Activated naive CD8-positive, alpha-beta T cell treated with anti-CD3 and anti-CD28 coated beads, Interleukin-2, amount 50 U/mL, for 24 hours (primary cell): ENCODE measurements around the gene SPAG17.

Source experiments
- ATAC-seq: fragments of 150-1000 bp; cut with Tn5 transposase; one replicate; pipeline ENCODE4 v1.10.0; 2021
- DNase-seq: peaks from one replicate; pipeline ENCODE4 v3.0.0; 2021
- H3K27ac Mint-ChIP-seq: one replicate; pipeline ENCODE4 v1.8.0; 2021; ENCODE audit warnings: mild to moderate bottlenecking, mixed read lengths
- H3K27me3 Mint-ChIP-seq: one replicate; pipeline ENCODE4 v1.8.0; 2021; ENCODE audit warnings: mixed read lengths
- H3K36me3 Mint-ChIP-seq: one replicate; pipeline ENCODE4 v1.8.0; 2021; ENCODE audit warnings: low read depth, mixed read lengths
- H3K4me1 Mint-ChIP-seq: one replicate; pipeline ENCODE4 v1.8.0; 2021; ENCODE audit warnings: mixed read lengths
- H3K4me3 Mint-ChIP-seq: one replicate; pipeline ENCODE4 v1.8.0; 2021; ENCODE audit warnings: mild to moderate bottlenecking, moderate library complexity, mixed read lengths
- H3K9me3 Mint-ChIP-seq: one replicate; pipeline ENCODE4 v1.8.0; 2021; ENCODE audit warnings: mixed read lengths

The SPAG17 gene

GRCh38 chr1:118185084-118185832 lies at the start of gene SPAG17:
Gene SPAG17, minus strand, starts transcription at chr1:118185228. Its CDS starts 71 bp downstream, at chr1:118185157.
- no peak within 1 kb of the TSS for H3K27ac Mint-ChIP-seq
- ATAC-seq (no peak), DNase-seq (peak; percentile 6)
- no peak within 1 kb of the TSS for H3K4me3 Mint-ChIP-seq
- H3K36me3 Mint-ChIP-seq: no peaks in the 10 kb centered on the region
- H3K9me3 Mint-ChIP-seq: no peaks in the 10 kb centered on the region
- H3K4me1 Mint-ChIP-seq: peaks cover 5% of the 10 kb centered on the region
- H3K27me3 Mint-ChIP-seq: peaks cover 14% of the 10 kb centered on the region

- Mint-ChIP-seq H3K4me3 (no peak overlapping the region), H3K9me3 (no peaks in the 10 kb centered on the region), H3K27me3 (no peaks in the 10 kb centered on the region), H3K27ac (no peak overlapping the region), H3K36me3 (no peaks in the 10 kb centered on the region), H3K4me1 (no peaks in the 10 kb centered on the region)
- ATAC-seq (no peak), DNase-seq (no peak)
Measured at GRCh38 chr1:118225471-118225870, 40.4 kb upstream of the SPAG17 start.

- Mint-ChIP-seq H3K4me1 (no peaks in the 10 kb centered on the region), H3K27ac (no peak overlapping the region), H3K9me3 (no peaks in the 10 kb centered on the region), H3K4me3 (no peak overlapping the region), H3K27me3 (no peaks in the 10 kb centered on the region), H3K36me3 (no peaks in the 10 kb centered on the region)
- ATAC-seq (no peak), DNase-seq (no peak)
Measured at GRCh38 chr1:118223426-118223825, 38.4 kb upstream of the SPAG17 start.

DNA sequence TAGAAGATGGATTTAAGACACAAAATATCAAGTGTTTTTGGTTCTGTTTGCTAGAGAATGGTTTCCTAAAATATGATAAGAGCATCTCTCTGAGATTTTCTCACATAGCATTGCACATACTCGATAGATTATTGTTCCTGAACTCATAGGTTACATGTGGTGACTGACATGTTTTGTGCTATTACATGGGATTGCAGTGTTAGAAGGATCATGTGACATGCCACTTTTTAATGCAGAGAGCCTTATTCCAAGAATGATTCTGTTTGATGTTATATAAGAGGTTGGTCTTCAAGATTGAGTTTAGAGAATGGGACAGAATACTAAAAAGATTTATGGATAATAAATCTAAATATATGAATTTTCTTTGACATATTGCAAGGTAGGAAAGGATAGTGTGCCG lies 34.4 kb upstream of the SPAG17 start:
- peaks cover 4% of the 10 kb centered on the region for H3K9me3 Mint-ChIP-seq

GRCh38 chr1:118217141-118217838 lies 32.3 kb upstream of the SPAG17 start:
- no peak overlapping the region for H3K27ac Mint-ChIP-seq
- no peaks in the 10 kb centered on the region for H3K27me3 Mint-ChIP-seq
- H3K4me1 Mint-ChIP-seq: no peaks in the 10 kb centered on the region
- ATAC-seq (no peak), DNase-seq (no peak)
- no peak overlapping the region for H3K4me3 Mint-ChIP-seq
- no peaks in the 10 kb centered on the region for H3K36me3 Mint-ChIP-seq
- H3K9me3 Mint-ChIP-seq: peaks cover 4% of the 10 kb centered on the region

More for the DNA sequence above, 34.4 kb upstream of the SPAG17 start:
- Mint-ChIP-seq H3K27me3 (no peaks in the 10 kb centered on the region), H3K4me3 (no peak overlapping the region), H3K4me1 (no peaks in the 10 kb centered on the region), H3K36me3 (no peaks in the 10 kb centered on the region), H3K27ac (no peak overlapping the region)
- DNase-seq (no peak), ATAC-seq (no peak)

GRCh38 chr1:118214866-118215265 lies 29.8 kb upstream of the SPAG17 start:
- Mint-ChIP-seq H3K36me3 (no peaks in the 10 kb centered on the region), H3K9me3 (peaks cover 4% of the 10 kb centered on the region), H3K4me1 (no peaks in the 10 kb centered on the region), H3K27me3 (no peaks in the 10 kb centered on the region), H3K4me3 (no peak overlapping the region), H3K27ac (no peak overlapping the region)
- no peak for DNase-seq
- no peak for ATAC-seq

- Mint-ChIP-seq H3K36me3 (no peaks in the 10 kb centered on the region), H3K4me1 (no peaks in the 10 kb centered on the region), H3K4me3 (no peak overlapping the region), H3K27ac (no peak overlapping the region), H3K27me3 (no peaks in the 10 kb centered on the region), H3K9me3 (peaks cover 8% of the 10 kb centered on the region)
- DNase-seq (no peak), ATAC-seq (no peak)
Measured at GRCh38 chr1:118210723-118211110, 25.7 kb upstream of the SPAG17 start.

GRCh38 chr1:118210051-118210722 lies 25.2 kb upstream of the SPAG17 start:
- no peak for ATAC-seq
- Mint-ChIP-seq H3K9me3 (peaks cover 4% of the 10 kb centered on the region), H3K4me3 (no peak overlapping the region), H3K27me3 (no peaks in the 10 kb centered on the region), H3K36me3 (no peaks in the 10 kb centered on the region), H3K4me1 (no peaks in the 10 kb centered on the region), H3K27ac (no peak overlapping the region)
- no peak for DNase-seq

- ATAC-seq (no peak), DNase-seq (no peak)
- H3K27ac Mint-ChIP-seq: no peak overlapping the region
- no peak overlapping the region for H3K4me3 Mint-ChIP-seq
- no peaks in the 10 kb centered on the region for H3K4me1 Mint-ChIP-seq
- H3K36me3 Mint-ChIP-seq: no peaks in the 10 kb centered on the region
- peaks cover 4% of the 10 kb centered on the region for H3K9me3 Mint-ChIP-seq
- H3K27me3 Mint-ChIP-seq: no peaks in the 10 kb centered on the region
Measured at GRCh38 chr1:118209648-118210047, 24.6 kb upstream of the SPAG17 start.

- Mint-ChIP-seq H3K9me3 (peaks cover 4% of the 10 kb centered on the region), H3K4me1 (no peaks in the 10 kb centered on the region)
- DNase-seq: no peak
Measured at GRCh38 chr1:118206966-118207365, 21.9 kb upstream of the SPAG17 start.

DNA sequence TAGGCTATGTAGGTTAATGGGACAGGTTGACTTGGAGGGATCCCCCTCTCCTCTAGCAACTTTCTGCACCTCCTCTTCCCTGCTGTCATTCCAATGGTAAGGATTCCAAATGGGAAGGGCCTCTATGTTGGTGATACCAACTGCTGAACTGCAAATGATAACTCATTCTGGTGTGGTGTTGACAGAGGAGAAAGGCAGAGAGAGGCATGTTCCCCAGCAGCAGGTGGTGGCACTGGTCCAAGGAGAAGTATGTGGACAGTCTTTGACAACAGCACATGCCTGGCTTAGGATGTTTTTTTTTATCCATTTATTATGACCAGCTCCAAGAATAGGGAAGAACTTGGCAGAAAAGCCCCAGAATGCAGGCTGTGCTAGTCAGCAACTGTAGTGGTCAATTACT lies 19.6 kb upstream of the SPAG17 start:
- Mint-ChIP-seq H3K27me3 (no peaks in the 10 kb centered on the region), H3K9me3 (peaks cover 4% of the 10 kb centered on the region), H3K4me3 (no peak overlapping the region), H3K36me3 (no peaks in the 10 kb centered on the region), H3K27ac (no peak overlapping the region), H3K4me1 (no peaks in the 10 kb centered on the region)
- no peak for DNase-seq
- ATAC-seq: no peak

More at GRCh38 chr1:118206966-118207365, 21.9 kb upstream of the SPAG17 start:
- Mint-ChIP-seq H3K36me3 (no peaks in the 10 kb centered on the region), H3K27me3 (no peaks in the 10 kb centered on the region), H3K27ac (no peak overlapping the region), H3K4me3 (no peak overlapping the region)
- ATAC-seq: no peak

- Mint-ChIP-seq H3K27ac (no peak overlapping the region), H3K9me3 (peaks cover 4% of the 10 kb centered on the region), H3K27me3 (no peaks in the 10 kb centered on the region), H3K36me3 (no peaks in the 10 kb centered on the region), H3K4me1 (no peaks in the 10 kb centered on the region), H3K4me3 (no peak overlapping the region)
- no peak for ATAC-seq
- DNase-seq: no peak
Measured at GRCh38 chr1:118204105-118204504, 19.1 kb upstream of the SPAG17 start.

- Mint-ChIP-seq H3K4me3 (no peak overlapping the region), H3K9me3 (peaks cover 3% of the 10 kb centered on the region), H3K4me1 (no peaks in the 10 kb centered on the region), H3K27me3 (no peaks in the 10 kb centered on the region), H3K36me3 (no peaks in the 10 kb centered on the region), H3K27ac (no peak overlapping the region)
- DNase-seq (no peak), ATAC-seq (no peak)
Measured at GRCh38 chr1:118202076-118202608, 17.1 kb upstream of the SPAG17 start.

GRCh38 chr1:118201524-118201923 lies 16.5 kb upstream of the SPAG17 start:
- ATAC-seq (no peak), DNase-seq (no peak)
- Mint-ChIP-seq H3K36me3 (no peaks in the 10 kb centered on the region), H3K4me1 (no peaks in the 10 kb centered on the region), H3K9me3 (no peaks in the 10 kb centered on the region), H3K27ac (no peak overlapping the region), H3K4me3 (no peak overlapping the region), H3K27me3 (no peaks in the 10 kb centered on the region)

DNA sequence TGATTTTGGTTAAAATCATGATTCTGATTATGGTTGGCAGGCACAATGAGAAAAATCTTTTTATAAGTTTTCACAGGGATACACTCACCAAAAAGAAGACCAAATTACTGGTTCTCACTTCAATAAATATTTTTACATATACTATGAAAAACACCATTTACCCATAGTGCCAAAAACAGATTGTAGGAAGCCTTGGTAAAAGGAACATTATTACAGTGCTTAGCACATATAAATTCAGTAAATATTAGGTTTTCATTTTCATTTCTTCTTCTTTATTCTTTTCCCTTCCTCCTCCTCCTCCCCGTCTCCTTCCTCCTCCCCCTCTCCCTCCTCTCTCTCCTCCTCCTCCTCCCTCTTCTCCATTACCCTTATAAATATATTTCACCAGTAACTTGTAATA lies 15.8 kb upstream of the SPAG17 start:
- no peak overlapping the region for H3K4me3 Mint-ChIP-seq
- no peak for ATAC-seq
- no peaks in the 10 kb centered on the region for H3K9me3 Mint-ChIP-seq
- no peaks in the 10 kb centered on the region for H3K27me3 Mint-ChIP-seq
- no peaks in the 10 kb centered on the region for H3K4me1 Mint-ChIP-seq
- no peaks in the 10 kb centered on the region for H3K36me3 Mint-ChIP-seq
- no peak overlapping the region for H3K27ac Mint-ChIP-seq
- DNase-seq: no peak
